Thyroid gland (tissue), 4 donors: ENCODE data around the gene CASP2. TPM values are rescaled to one million over a fixed set of nuclear protein-coding genes. Genes with fewer than 3 reads are reported as not detected.

Experiments used
- DNase-seq, 2 donors: peaks; one replicate each; pipeline ENCODE4 v3.0.0-alpha.2; 2019
- H3K27ac ChIP-seq, 3 donors: fragments of 200-600 bp; sonication (generic); 1 replicate in 2 of 3; 2 replicates in 1 of 3; pipeline ENCODE4 v1.5.1; 2016 to 2019; ENCODE audit warnings: mild to moderate bottlenecking in 1 of 3, moderate library complexity in 1 of 3
- H3K27me3 ChIP-seq: fragments of 200-600 bp; sonication (generic); one replicate; pipeline ENCODE4 v1.5.1; 2019
- H3K36me3 ChIP-seq, 2 donors: fragments of 200-600 bp; sonication (generic); one replicate each; pipeline ENCODE4 v1.5.1; 2016 to 2019
- H3K4me1 ChIP-seq, 2 donors: fragments of 200-600 bp; sonication (generic); one replicate each; pipeline ENCODE4 v1.5.1; 2017 to 2019
- H3K4me3 ChIP-seq, 3 donors: fragments of 200-600 bp; sonication (generic); replicated peaks in 1 of 3; 1 replicate in 2 of 3; 2 replicates in 1 of 3; pipeline ENCODE4 v1.5.1; 2016; ENCODE audit warnings: mild to moderate bottlenecking in 1 of 3
- H3K9me3 ChIP-seq: fragments of 200-600 bp; sonication (generic); one replicate; pipeline ENCODE4 v1.5.1; 2017
- CTCF ChIP-seq, 6 experiments: fragments of 200-600 bp in 3 of 6; fragments of 450-650 bp in 3 of 6; sonication (generic) in 3 of 6; IDR thresholded peaks; one replicate each; pipeline ENCODE4 v1.5.1; 2016 to 2019; ENCODE audit warnings: antibody characterized with exemption in 6 of 6, mild to moderate bottlenecking in 2 of 6, inconsistent platforms in 1 of 6, moderate library complexity in 1 of 6
- POLR2A ChIP-seq, 2 donors: fragments of 450-650 bp; IDR thresholded peaks; one replicate each; pipeline ENCODE4 v1.6.1; 2017; ENCODE audit warnings: antibody characterized with exemption in 2 of 2, mild to moderate bottlenecking in 2 of 2, moderate library complexity in 1 of 2
- WGBS, 2 donors: methylation state at CpG; one replicate each; pipeline ENCODE4 v1.1.5; 2017; 5-methylcytosine and 5-hydroxymethylcytosine counted together
- intact Hi-C: fragments of 100-400 bp; cut with DNase I; formaldehyde crosslinking; loops from one replicate; pipeline ENCODE4 v1.15.1; 2023
- small RNA-seq: library from RNA; depleted of rRNA; stranded (forward); fragments of <200 nt; gene quantifications from one replicate; pipeline ENCODE3, GENCODE V24; 2016
- total RNA-seq, 4 donors: library from RNA; depleted of rRNA; stranded (reverse); fragments of >200 nt; gene quantifications; one replicate each; pipeline ENCODE4 v1.2.3, GENCODE V29; 2016

The CASP2 gene
- total RNA-seq, 4 donors from 2014 or later, result 13.0 to 21.7 (median 17.5) TPM

GRCh38 chr7:143354965-143355364 is 66.8 kb downstream of the CASP2 start:
- no peaks in the 10 kb centered on the region for H3K9me3 ChIP-seq
- DNase-seq, result peak in 1 of 2 donors; percentile 28
- no peaks in the 10 kb centered on the region for H3K36me3 ChIP-seq
- TF ChIP-seq POLR2A (IDR thresholded peaks at IDR 0.05), result no peak
- TF ChIP-seq CTCF (IDR thresholded peaks at IDR 0.05), result no peak
- intact Hi-C loops, result no loop called here
- no peaks in the 10 kb centered on the region for H3K4me1 ChIP-seq
- no peak overlapping the region for H3K4me3 ChIP-seq
- no peak overlapping the region for H3K27ac ChIP-seq
- WGBS, 2 donors, result 49 to 65% methylated on average over 8 of the region's 8 CpGs
- no peaks in the 10 kb centered on the region for H3K27me3 ChIP-seq

GRCh38 chr7:143355450-143356385 is 67.6 kb downstream of the CASP2 start:
- no peaks in the 10 kb centered on the region for H3K36me3 ChIP-seq
- intact Hi-C loops, result no loop called here
- no peaks in the 10 kb centered on the region for H3K9me3 ChIP-seq
- TF ChIP-seq CTCF (IDR thresholded peaks at IDR 0.05) (no peak), POLR2A (IDR thresholded peaks at IDR 0.05) (no peak)
- no peaks in the 10 kb centered on the region for H3K27me3 ChIP-seq
- H3K27ac ChIP-seq, result no peak overlapping the region
- no peaks in the 10 kb centered on the region for H3K4me1 ChIP-seq
- 86 to 89% methylated on average over 16 of the region's 16 CpGs for WGBS, 2 donors
- no peak overlapping the region for H3K4me3 ChIP-seq
- DNase-seq, result no peak

- no peak for TF ChIP-seq POLR2A (IDR thresholded peaks at IDR 0.05)
- TF ChIP-seq CTCF (IDR thresholded peaks at IDR 0.05), result no peak
- WGBS, 2 donors, result 92 to 98% methylated on average over 13 of the region's 13 CpGs
- no peaks in the 10 kb centered on the region for H3K36me3 ChIP-seq
- H3K27me3 ChIP-seq, result peaks cover 2% of the 10 kb centered on the region
- no peak for DNase-seq
- peaks cover 0 to 3% of the 10 kb centered on the region in 2 donors for H3K4me1 ChIP-seq
- no peak overlapping the region for H3K27ac ChIP-seq
- no peak overlapping the region for H3K4me3 ChIP-seq
- intact Hi-C loops, result no loop called here
- H3K9me3 ChIP-seq, result no peaks in the 10 kb centered on the region
These were observed 68.4 kb downstream of the CASP2 start for GRCh38 chr7:143356414-143357050.

Small RNAs within 50 kb of the gene (small RNA-seq; reads per million reads assigned to genes)
- gene RN7SL481P (not detected), gene RN7SL535P (not detected)

Other genes with a start within 250 kb of the CASP2 start
- gene OR6V1, start 236.0 kb upstream of the CASP2 start, total RNA-seq, result not detected
- gene PIP, start 156.3 kb upstream of the CASP2 start, total RNA-seq, result not detected
- gene TAS2R39, start 104.9 kb upstream of the CASP2 start, total RNA-seq, result not detected
- gene TAS2R40, start 66.3 kb upstream of the CASP2 start, total RNA-seq, result not detected
- gene GSTK1, start 24.9 kb upstream of the CASP2 start, total RNA-seq, result 100 to 1,000 TPM; 147 to 319 (median 220) TPM
- gene TMEM139, start 3.4 kb upstream of the CASP2 start, total RNA-seq, result 10 to 100 TPM in 2 of 4 donors, 1 to 10 TPM in 2; 6.6 to 50.2 (median 19.6) TPM
- not detected for gene CLCN1, start 27.8 kb downstream of the CASP2 start, total RNA-seq
- gene FAM131B, start 74.4 kb downstream of the CASP2 start, total RNA-seq, result under 1 TPM in 2 of 4 donors, not detected in 2; 0.11 to 0.54 TPM
- gene ZYX, start 93.0 kb downstream of the CASP2 start, total RNA-seq, result 10 to 100 TPM; 24.6 to 55.4 (median 31.3) TPM
- 10 to 100 TPM in 3 of 4 donors, 1 to 10 TPM in 1; 7.5 to 22.4 (median 16.4) TPM for gene EPHA1, start 120.5 kb downstream of the CASP2 start, total RNA-seq
- gene TAS2R60, start 155.1 kb downstream of the CASP2 start, total RNA-seq, result not detected
- gene TAS2R41, start 189.5 kb downstream of the CASP2 start, total RNA-seq, result not detected